HepG2 (cell line): ENCODE results near the gene INPP5K. TPM values are rescaled to one million over a fixed set of nuclear protein-coding genes. Genes with fewer than 3 reads are reported as not detected.

Source experiments
- CBX2 ChIP-seq, 2 experiments: fragments of 200-600 bp in 1 of 2; sonication (generic); formaldehyde crosslinking in 1 of 2; IDR thresholded peaks; 2 replicates each; pipeline versions ENCODE4 v1.7.0 to v1.8.1; 2018 to 2022; ENCODE audit warnings: low read depth in 2 of 2, low read length in 1 of 2, mild to moderate bottlenecking in 1 of 2, missing genetic modification reagents in 1 of 2
- HIVEP1 ChIP-seq: sonication (generic); formaldehyde crosslinking; IDR thresholded peaks from 2 replicates; pipeline ENCODE4 v1.4.0; 2020; ENCODE audit warnings: mild to moderate bottlenecking, missing genetic modification reagents
- KDM1A ChIP-seq: IDR thresholded peaks from 2 replicates; pipeline ENCODE4 v1.6.1; 2016; ENCODE audit warnings: missing compliant biosample characterization
- KDM5A ChIP-seq: fragments of 200-600 bp; sonication (generic); IDR thresholded peaks from 2 replicates; pipeline ENCODE4 v1.7.0; 2018; ENCODE audit warnings: antibody characterized with exemption, mild to moderate bottlenecking, low read length, borderline replicate concordance
- KLF6 ChIP-seq: IDR thresholded peaks from 2 replicates; pipeline ENCODE4 v1.8.0; 2016; ENCODE audit warnings: missing biosample characterization, missing genetic modification reagents
- KLF9 ChIP-seq: IDR thresholded peaks from 2 replicates; pipeline ENCODE4 v1.6.1; 2016; ENCODE audit warnings: low read depth
- MTF2 ChIP-seq: sonication (generic); formaldehyde crosslinking; IDR thresholded peaks from 2 replicates; pipeline ENCODE4 v1.5.0; 2020; ENCODE audit warnings: missing genetic modification reagents, borderline replicate concordance
- NONO ChIP-seq, 2 experiments: fragments of 450-650 bp in 1 of 2; sonication (generic) in 1 of 2; formaldehyde crosslinking in 1 of 2; IDR thresholded peaks in 1 of 2; conservative IDR thresholded peaks in 1 of 2; 2 replicates each; pipeline versions ENCODE4 v1.6.1 to v1.8.0; 2017 to 2022; ENCODE audit warnings: mild to moderate bottlenecking in 1 of 2, missing genetic modification reagents in 1 of 2, moderate library complexity in 1 of 2
- RARA ChIP-seq: IDR thresholded peaks from 2 replicates; pipeline ENCODE4 v1.6.1; 2016; ENCODE audit warnings: missing genetic modification reagents, missing compliant biosample characterization
- RCOR2 ChIP-seq: IDR thresholded peaks from 2 replicates; pipeline ENCODE4 v1.6.1; 2016; ENCODE audit warnings: missing biosample characterization, missing genetic modification reagents
- RXRB ChIP-seq: IDR thresholded peaks from 2 replicates; pipeline ENCODE4 v1.6.1; 2016; ENCODE audit warnings: borderline replicate concordance, missing genetic modification reagents, missing compliant biosample characterization
- SMAD9 ChIP-seq: sonication (generic); formaldehyde crosslinking; IDR thresholded peaks from 2 replicates; pipeline ENCODE4 v1.5.1; 2020; ENCODE audit warnings: mild to moderate bottlenecking, missing genetic modification reagents
- SRSF1 ChIP-seq: fragments of 200-400 bp; formaldehyde crosslinking; optimal IDR thresholded peaks from 2 replicates; pipeline ENCODE3; 2017; ENCODE audit warnings: mild to moderate bottlenecking, low read depth, low read length, moderate library complexity
- TAF15 ChIP-seq: fragments of 200-400 bp; formaldehyde crosslinking; IDR thresholded peaks from one replicate; pipeline ENCODE4 v1.6.1; 2018; ENCODE audit warnings: mild to moderate bottlenecking, low read depth, low read length; ENCODE audit not compliant: poor library complexity, severe bottlenecking
- ZBTB43 ChIP-seq: sonication (generic); formaldehyde crosslinking; conservative IDR thresholded peaks from 2 replicates; pipeline ENCODE4 v1.4.0; 2020; ENCODE audit warnings: missing genetic modification reagents
- ZFP36L1 ChIP-seq: sonication (generic); formaldehyde crosslinking; IDR thresholded peaks from 2 replicates; pipeline ENCODE4 v1.8.0; 2022; ENCODE audit warnings: mild to moderate bottlenecking, missing genetic modification reagents, moderate library complexity
- ZNF280D ChIP-seq: sonication (generic); formaldehyde crosslinking; IDR thresholded peaks from 2 replicates; pipeline ENCODE4 v1.5.1; 2020; ENCODE audit warnings: mild to moderate bottlenecking, missing genetic modification reagents
- ZNF329 ChIP-seq: sonication (generic); formaldehyde crosslinking; IDR thresholded peaks from 2 replicates; pipeline ENCODE4 v1.9.0; 2021; ENCODE audit warnings: low read depth, mild to moderate bottlenecking, missing genetic modification reagents
- ZNF451 ChIP-seq: sonication (generic); formaldehyde crosslinking; IDR thresholded peaks from 2 replicates; pipeline ENCODE4 v1.5.0; 2020; ENCODE audit warnings: mild to moderate bottlenecking, missing genetic modification reagents
- ZNF501 ChIP-seq: sonication (generic); formaldehyde crosslinking; IDR thresholded peaks from 2 replicates; pipeline ENCODE4 v1.5.1; 2020; ENCODE audit warnings: mild to moderate bottlenecking, moderate library complexity, missing genetic modification reagents
- ZNF607 ChIP-seq: sonication (generic); formaldehyde crosslinking; IDR thresholded peaks from 2 replicates; pipeline ENCODE4 v1.5.1; 2020; ENCODE audit warnings: missing genetic modification reagents, mild to moderate bottlenecking, borderline replicate concordance
- ZNF761 ChIP-seq: sonication (generic); formaldehyde crosslinking; conservative IDR thresholded peaks from 2 replicates; pipeline ENCODE4 v1.4.0; 2020; ENCODE audit warnings: mild to moderate bottlenecking, missing genetic modification reagents
- polyA plus RNA-seq, 8 experiments: library from polyadenylated mRNA; depleted of rRNA in 3 of 8; stranded (reverse) in 7 of 8; unstranded in 1 of 8; fragments of >200 nt; fragmentation: Illumina TruSeq in 4 of 8; extraction: Trizol in 4 of 8; gene quantifications; 2 replicates each; pipeline versions ENCODE4 v1.2.1 to v1.2.3, GENCODE V29; 2011 to 2016; ENCODE audit warnings: low read depth in 4 of 8, missing spikeins in 1 of 8, mixed read lengths in 1 of 8; ENCODE audit not compliant: insufficient read depth in 1 of 8
- total RNA-seq, 5 experiments: library from RNA; depleted of rRNA; stranded (reverse); fragments of >200 nt; fragmentation: Illumina TruSeq; extraction: Trizol; gene quantifications; 2 replicates each; pipeline ENCODE4 v1.2.3, GENCODE V29; 2016; ENCODE audit warnings: low read depth in 1 of 5

The INPP5K gene
- total and polyA plus RNA-seq, 2 of the 13 experiments (the other 11 are each of a cell fraction or from before 2014, with no cell fraction given) = 4.8 to 9.6 TPM

- 0 out of 2 replicates have a peak, but pooled peaks have one; percentile 17 for TF ChIP-seq ZFP36L1 (CRISPR knock-in tag)
- no peak for TF ChIP-seq KDM1A
- no peak for TF ChIP-seq NONO (IDR thresholded peaks at IDR 0.05)
- TF ChIP-seq NONO (CRISPR knock-in tag; conservative IDR thresholded peaks at IDR 0.05) = peak; percentile 45; the same call in 1 of the 2 replicates
- no peak for TF ChIP-seq ZNF451 (CRISPR knock-in tag)
- no peak for TF ChIP-seq ZNF329 (CRISPR knock-in tag)
- no peak for TF ChIP-seq ZNF761 (CRISPR knock-in tag)
- no peak for TF ChIP-seq CBX2 (IDR thresholded peaks at IDR 0.05; ENCODE audit: low read depth, low read length)
- TF ChIP-seq CBX2 (CRISPR knock-in tag; IDR thresholded peaks at IDR 0.05; ENCODE audit: low read depth) = no peak
- no peak for TF ChIP-seq RXRB (CRISPR knock-in tag)
- no peak for TF ChIP-seq MTF2 (CRISPR knock-in tag)
- TF ChIP-seq RARA (CRISPR knock-in tag) = no peak
- no peak for TF ChIP-seq TAF15
- no peak for TF ChIP-seq SMAD9 (CRISPR knock-in tag)
- no peak for TF ChIP-seq ZNF280D (CRISPR knock-in tag)
- TF ChIP-seq HIVEP1 = peak; percentile 81
- TF ChIP-seq KLF6 = no peak
- TF ChIP-seq RCOR2 (CRISPR knock-in tag) = no peak
- peak; percentile 42; the same call in 1 of the 2 replicates for TF ChIP-seq ZNF501 (CRISPR knock-in tag)
- no peak for TF ChIP-seq SRSF1
- TF ChIP-seq KDM5A = no peak
- no peak; the same call in 1 of the 2 replicates for TF ChIP-seq KLF9 (CRISPR knock-in tag)
- TF ChIP-seq ZBTB43 (CRISPR knock-in tag) = no peak
- TF ChIP-seq ZNF607 (CRISPR knock-in tag) = no peak
These were observed 25.6 kb downstream of the INPP5K start (continued) for GRCh38 chr17:1490643-1491442.
